Measurements from ENCODE around the gene TSEN15. TPM values are rescaled to one million over a fixed set of nuclear protein-coding genes. Genes with fewer than 3 reads are reported as not detected.

Gene TSEN15
- total and polyA plus RNA-seq, 2 of the 13 experiments (the other 11 are each of a cell fraction or from before 2014, with no cell fraction given), result 25.6 to 35.8 TPM

- TF ChIP-seq ZNF407 (CRISPR knock-in tag; IDR thresholded peaks at IDR 0.05; ENCODE audit: not compliant biosample characterization), result peak; percentile 74
- 0 out of 2 replicates have a peak, but pooled peaks have one; percentile 63 for TF ChIP-seq ZNF205 (CRISPR knock-in tag; IDR thresholded peaks at IDR 0.05)
- no peak for TF ChIP-seq SIX1 (CRISPR knock-in tag; IDR thresholded peaks at IDR 0.05; ENCODE audit: borderline replicate concordance)
- no peak for TF ChIP-seq TRAFD1 (CRISPR knock-in tag; IDR thresholded peaks at IDR 0.05; ENCODE audit: borderline replicate concordance)
- no peak for TF ChIP-seq ZNF264 (CRISPR knock-in tag; IDR thresholded peaks at IDR 0.05)
- TF ChIP-seq KLF6 (CRISPR knock-in tag; IDR thresholded peaks at IDR 0.05), result peak; percentile 94
- TF ChIP-seq ZNF276 (CRISPR knock-in tag; IDR thresholded peaks at IDR 0.05; ENCODE audit: low read depth), result peak; percentile 35; the same call in 1 of the 2 replicates
- peak; percentile 93 for TF ChIP-seq GATAD1 (CRISPR knock-in tag; IDR thresholded peaks at IDR 0.05)
- 0 out of 2 replicates have a peak, but pooled peaks have one; percentile 43 for TF ChIP-seq ZNF121 (CRISPR knock-in tag; IDR thresholded peaks at IDR 0.05)
- TF ChIP-seq ZHX1 (CRISPR knock-in tag; IDR thresholded peaks at IDR 0.05; ENCODE audit: low read depth), result peak; percentile 93
- no peak for TF ChIP-seq ZKSCAN1 (IDR thresholded peaks at IDR 0.05; ENCODE audit: low read length)
- peak; percentile 59; the same call in 1 of the 2 replicates for TF ChIP-seq ZNF124 (CRISPR knock-in tag; IDR thresholded peaks at IDR 0.05)
- TF ChIP-seq FLYWCH1 (CRISPR knock-in tag; IDR thresholded peaks at IDR 0.05), result peak; percentile 35; the same call in 1 of the 2 replicates
- TF ChIP-seq ZNF251 (CRISPR knock-in tag; IDR thresholded peaks at IDR 0.05), result no peak
These were observed at the start of gene TSEN15 (continued) for GRCh38 chr1:184051485-184052193.

All from HepG2 (cell line).